ENCODE results near the gene EYA3. TPM values are rescaled to one million over a fixed set of nuclear protein-coding genes. Genes with fewer than 3 reads are reported as not detected.

The EYA3 gene, protein sequence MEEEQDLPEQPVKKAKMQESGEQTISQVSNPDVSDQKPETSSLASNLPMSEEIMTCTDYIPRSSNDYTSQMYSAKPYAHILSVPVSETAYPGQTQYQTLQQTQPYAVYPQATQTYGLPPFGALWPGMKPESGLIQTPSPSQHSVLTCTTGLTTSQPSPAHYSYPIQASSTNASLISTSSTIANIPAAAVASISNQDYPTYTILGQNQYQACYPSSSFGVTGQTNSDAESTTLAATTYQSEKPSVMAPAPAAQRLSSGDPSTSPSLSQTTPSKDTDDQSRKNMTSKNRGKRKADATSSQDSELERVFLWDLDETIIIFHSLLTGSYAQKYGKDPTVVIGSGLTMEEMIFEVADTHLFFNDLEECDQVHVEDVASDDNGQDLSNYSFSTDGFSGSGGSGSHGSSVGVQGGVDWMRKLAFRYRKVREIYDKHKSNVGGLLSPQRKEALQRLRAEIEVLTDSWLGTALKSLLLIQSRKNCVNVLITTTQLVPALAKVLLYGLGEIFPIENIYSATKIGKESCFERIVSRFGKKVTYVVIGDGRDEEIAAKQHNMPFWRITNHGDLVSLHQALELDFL
- 10.9 TPM for total RNA-seq
- 6.3 TPM for polyA plus RNA-seq
- long read RNA-seq, donor 1 = 0 reads
- long read RNA-seq, donor 2, full-length matches to known transcripts = 3 of 3 reads
- long read RNA-seq, donor 2, partial matches to known transcripts = 0 of 3 reads
- long read RNA-seq, donor 2, other reads (novel, unspliced or antisense) = 0 of 3 reads
- long read RNA-seq, donor 3, full-length matches to known transcripts = 1 of 1 reads
- long read RNA-seq, donor 3, partial matches to known transcripts = 0 of 1 reads
- long read RNA-seq, donor 3, other reads (novel, unspliced or antisense) = 0 of 1 reads
- long read RNA-seq, donor 4, full-length matches to known transcripts = 2 of 2 reads
- long read RNA-seq, donor 4, partial matches to known transcripts = 0 of 2 reads
- long read RNA-seq, donor 4, other reads (novel, unspliced or antisense) = 0 of 2 reads
- long read RNA-seq, donor 5, full-length matches to known transcripts = 1 of 1 reads
- long read RNA-seq, donor 5, partial matches to known transcripts = 0 of 1 reads
- long read RNA-seq, donor 5, other reads (novel, unspliced or antisense) = 0 of 1 reads
- long read RNA-seq, donor 6, full-length matches to known transcripts = 1 of 1 reads
- long read RNA-seq, donor 6, partial matches to known transcripts = 0 of 1 reads
- long read RNA-seq, donor 6, other reads (novel, unspliced or antisense) = 0 of 1 reads
- long read RNA-seq, donor 7, full-length matches to known transcripts = 2 of 2 reads
- long read RNA-seq, donor 7, partial matches to known transcripts = 0 of 2 reads
- long read RNA-seq, donor 7, other reads (novel, unspliced or antisense) = 0 of 2 reads
- long read RNA-seq, donor 8, full-length matches to known transcripts = 1 of 1 reads
- long read RNA-seq, donor 8, partial matches to known transcripts = 0 of 1 reads
- long read RNA-seq, donor 8, other reads (novel, unspliced or antisense) = 0 of 1 reads
- long read RNA-seq, donor 9 = 0 reads
- long read RNA-seq, donor 10, full-length matches to known transcripts = 1 of 1 reads
- long read RNA-seq, donor 10, partial matches to known transcripts = 0 of 1 reads
- long read RNA-seq, donor 10, other reads (novel, unspliced or antisense) = 0 of 1 reads

- peak; percentile 90 to 99 (median 98) for DNase-seq (ENCODE audit: low read depth in 6 of 9, low spot score in 9 of 9)
- Histone ChIP-seq H3K27me3 (ENCODE audit: control insufficient read depth in 2 of 2, insufficient read depth in 1 of 2, low read length in 1 of 2) (no peaks in the 10 kb centered on the region), H3K36me3 (ENCODE audit: control insufficient read depth in 2 of 2, insufficient read depth in 2 of 2, low read length in 1 of 2) (no peaks in the 10 kb centered on the region), H3K4me3 (ENCODE audit: low read length in 2 of 2) (peak within 1 kb of the TSS; percentile 76 to 90), H3K9me3 (ENCODE audit: control insufficient read depth in 2 of 2, insufficient read depth in 1 of 2, low read length in 1 of 2) (no peaks in the 10 kb centered on the region), H3K4me1 (ENCODE audit: control insufficient read depth in 2 of 2, insufficient read depth in 2 of 2, low read length in 2 of 2) (peaks cover 3 to 7% of the 10 kb centered on the region in 2 donors), H3K27ac (ENCODE audit: low read depth in 1 of 2, low read length in 1 of 2) (peak within 1 kb of the TSS; percentile 93 to 94)
- WGBS = under 1% methylated on average over 44 of the region's 44 CpGs
Measured at GRCh38 chr1:28088168-28088961, at the start of gene EYA3. Gene EYA3 (minus strand): TSS chr1:28088610. CDS start chr1:28058026, 30,584 bp downstream.

GRCh38 chr1:28136922-28137613, 48.7 kb upstream of the EYA3 start:
- Histone ChIP-seq H3K27ac (ENCODE audit: low read depth in 1 of 2, low read length in 1 of 2) (no peak overlapping the region), H3K4me3 (ENCODE audit: low read length in 2 of 2) (no peak overlapping the region), H3K36me3 (ENCODE audit: control insufficient read depth in 2 of 2, insufficient read depth in 2 of 2, low read length in 1 of 2) (no peaks in the 10 kb centered on the region), H3K4me1 (ENCODE audit: control insufficient read depth in 2 of 2, insufficient read depth in 2 of 2, low read length in 2 of 2) (no peaks in the 10 kb centered on the region), H3K27me3 (ENCODE audit: control insufficient read depth in 2 of 2, insufficient read depth in 1 of 2, low read length in 1 of 2) (no peaks in the 10 kb centered on the region), H3K9me3 (ENCODE audit: control insufficient read depth in 2 of 2, insufficient read depth in 1 of 2, low read length in 1 of 2) (no peaks in the 10 kb centered on the region)
- 98% methylated on average over 4 of the region's 4 CpGs for WGBS
- DNase-seq (ENCODE audit: low read depth in 6 of 9, low spot score in 9 of 9) = no peak

- no peaks in the 10 kb centered on the region for H3K9me3 ChIP-seq (ENCODE audit: control insufficient read depth in 2 of 2, insufficient read depth in 1 of 2, low read length in 1 of 2)
- H3K27me3 ChIP-seq (ENCODE audit: control insufficient read depth in 2 of 2, insufficient read depth in 1 of 2, low read length in 1 of 2) = no peaks in the 10 kb centered on the region
- H3K27ac ChIP-seq (ENCODE audit: low read depth in 1 of 2, low read length in 1 of 2) = no peak overlapping the region
- H3K4me1 ChIP-seq (ENCODE audit: control insufficient read depth in 2 of 2, insufficient read depth in 2 of 2, low read length in 2 of 2) = no peaks in the 10 kb centered on the region
- WGBS = 95% methylated on average over 8 of the region's 8 CpGs
- DNase-seq (ENCODE audit: low read depth in 6 of 9, low spot score in 9 of 9) = no peak
- no peaks in the 10 kb centered on the region for H3K36me3 ChIP-seq (ENCODE audit: control insufficient read depth in 2 of 2, insufficient read depth in 2 of 2, low read length in 1 of 2)
- no peak overlapping the region for H3K4me3 ChIP-seq (ENCODE audit: low read length in 2 of 2)
Measured at GRCh38 chr1:28136169-28136921, 47.9 kb upstream of the EYA3 start.

GRCh38 chr1:28135371-28136168, 47.2 kb upstream of the EYA3 start:
- no peak for DNase-seq (ENCODE audit: low read depth in 6 of 9, low spot score in 9 of 9)
- Histone ChIP-seq H3K36me3 (ENCODE audit: control insufficient read depth in 2 of 2, insufficient read depth in 2 of 2, low read length in 1 of 2) (no peaks in the 10 kb centered on the region), H3K27ac (ENCODE audit: low read depth in 1 of 2, low read length in 1 of 2) (no peak overlapping the region), H3K4me3 (ENCODE audit: low read length in 2 of 2) (no peak overlapping the region), H3K4me1 (ENCODE audit: control insufficient read depth in 2 of 2, insufficient read depth in 2 of 2, low read length in 2 of 2) (no peaks in the 10 kb centered on the region), H3K27me3 (ENCODE audit: control insufficient read depth in 2 of 2, insufficient read depth in 1 of 2, low read length in 1 of 2) (no peaks in the 10 kb centered on the region), H3K9me3 (ENCODE audit: control insufficient read depth in 2 of 2, insufficient read depth in 1 of 2, low read length in 1 of 2) (no peaks in the 10 kb centered on the region)
- WGBS = 74% methylated on average over 14 of the region's 14 CpGs

GRCh38 chr1:28134651-28135207, 46.3 kb upstream of the EYA3 start:
- Histone ChIP-seq H3K9me3 (ENCODE audit: control insufficient read depth in 2 of 2, insufficient read depth in 1 of 2, low read length in 1 of 2) (no peaks in the 10 kb centered on the region), H3K4me3 (ENCODE audit: low read length in 2 of 2) (no peak overlapping the region), H3K27ac (ENCODE audit: low read depth in 1 of 2, low read length in 1 of 2) (no peak overlapping the region), H3K4me1 (ENCODE audit: control insufficient read depth in 2 of 2, insufficient read depth in 2 of 2, low read length in 2 of 2) (no peaks in the 10 kb centered on the region), H3K27me3 (ENCODE audit: control insufficient read depth in 2 of 2, insufficient read depth in 1 of 2, low read length in 1 of 2) (no peaks in the 10 kb centered on the region), H3K36me3 (ENCODE audit: control insufficient read depth in 2 of 2, insufficient read depth in 2 of 2, low read length in 1 of 2) (no peaks in the 10 kb centered on the region)
- 94% methylated on average over 2 of the region's 2 CpGs for WGBS
- no peak for DNase-seq (ENCODE audit: low read depth in 6 of 9, low spot score in 9 of 9)

DNA sequence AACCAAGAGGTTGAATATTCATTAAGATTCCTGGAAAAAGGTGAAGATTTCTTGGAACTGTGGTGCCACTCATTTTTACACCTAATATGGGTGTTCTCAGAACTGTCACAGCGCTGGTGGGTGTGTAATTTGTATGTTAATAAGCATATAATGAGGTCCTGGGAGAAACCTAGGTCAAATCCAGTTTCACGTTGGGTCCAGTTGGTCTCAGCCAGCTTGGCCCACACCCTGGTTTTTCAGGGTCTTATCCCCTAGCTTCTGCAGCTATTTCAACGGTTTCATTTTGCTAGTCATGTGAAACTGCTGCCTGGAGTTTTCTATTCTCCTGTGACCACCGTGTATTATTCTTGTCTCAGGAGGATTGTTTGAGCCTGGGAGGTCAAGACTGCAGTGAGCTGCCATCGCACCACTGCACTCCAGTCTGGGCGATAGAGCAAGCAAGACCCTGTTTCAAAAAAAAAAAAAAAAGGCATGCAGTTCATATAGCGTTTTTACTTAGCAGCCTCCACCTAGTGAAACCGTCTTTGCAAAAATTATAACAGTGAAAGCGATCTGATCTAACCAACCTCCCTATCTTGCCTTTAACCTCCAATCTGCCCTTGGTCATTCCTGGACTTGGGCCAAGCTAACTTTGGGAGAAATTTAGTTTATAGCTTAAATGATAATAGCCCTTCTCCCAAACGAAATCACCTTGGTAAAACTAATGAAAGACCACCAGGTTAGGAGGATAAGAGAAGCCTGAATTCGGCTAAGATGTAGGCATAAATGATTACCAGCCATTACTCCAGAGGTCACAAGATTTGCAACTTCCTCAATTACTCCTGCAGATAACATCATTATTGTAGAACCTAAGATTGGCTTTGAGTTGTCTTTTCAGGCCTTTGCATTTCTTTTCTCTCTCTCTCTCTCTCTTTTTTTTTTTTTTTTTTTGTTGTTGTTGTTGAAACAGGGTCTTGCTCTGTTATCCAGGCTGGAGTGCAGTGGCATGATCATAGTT, 44.1 kb upstream of the EYA3 start:
- DNase-seq (ENCODE audit: low read depth in 6 of 9, low spot score in 9 of 9) = no peak
- Histone ChIP-seq H3K9me3 (ENCODE audit: control insufficient read depth in 2 of 2, insufficient read depth in 1 of 2, low read length in 1 of 2) (no peaks in the 10 kb centered on the region), H3K27me3 (ENCODE audit: control insufficient read depth in 2 of 2, insufficient read depth in 1 of 2, low read length in 1 of 2) (peaks cover 0 to 2% of the 10 kb centered on the region in 2 donors), H3K27ac (ENCODE audit: low read depth in 1 of 2, low read length in 1 of 2) (no peak overlapping the region), H3K36me3 (ENCODE audit: control insufficient read depth in 2 of 2, insufficient read depth in 2 of 2, low read length in 1 of 2) (no peaks in the 10 kb centered on the region), H3K4me3 (ENCODE audit: low read length in 2 of 2) (no peak overlapping the region), H3K4me1 (ENCODE audit: control insufficient read depth in 2 of 2, insufficient read depth in 2 of 2, low read length in 2 of 2) (no peaks in the 10 kb centered on the region)
- 91% methylated on average over 11 of the region's 11 CpGs for WGBS

Data from thymus (tissue), 14 donors.